IPS-NIHi7 (cell line): ENCODE data around the gene VPS41.

Experiments
- DNase-seq: peaks from one replicate; pipeline ENCODE4 v3.0.0; 2012; ENCODE audit warnings: mixed read lengths; ENCODE audit errors: extremely low spot score

The VPS41 gene

DNA sequence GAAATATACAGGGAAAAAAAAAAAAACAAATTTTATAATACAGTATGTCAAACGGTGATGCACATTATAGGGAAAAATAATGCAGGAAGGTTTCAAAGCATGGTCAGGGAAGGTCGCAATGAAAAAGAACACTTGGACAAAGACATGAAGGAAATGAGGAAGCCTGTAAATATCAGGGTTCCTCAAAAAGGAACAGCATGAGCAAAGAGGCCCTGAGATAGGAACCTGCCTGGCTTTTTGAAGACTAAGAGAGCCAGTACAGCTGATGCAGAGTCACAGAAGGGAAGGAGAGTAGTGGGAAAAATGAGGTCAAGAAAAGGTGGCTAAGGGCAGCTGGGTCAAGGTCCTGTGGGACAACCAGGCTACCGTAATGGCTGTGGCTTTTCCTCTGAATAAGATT is 1.9 kb downstream of the VPS41 start:
- DNase-seq, result no peak

DNA sequence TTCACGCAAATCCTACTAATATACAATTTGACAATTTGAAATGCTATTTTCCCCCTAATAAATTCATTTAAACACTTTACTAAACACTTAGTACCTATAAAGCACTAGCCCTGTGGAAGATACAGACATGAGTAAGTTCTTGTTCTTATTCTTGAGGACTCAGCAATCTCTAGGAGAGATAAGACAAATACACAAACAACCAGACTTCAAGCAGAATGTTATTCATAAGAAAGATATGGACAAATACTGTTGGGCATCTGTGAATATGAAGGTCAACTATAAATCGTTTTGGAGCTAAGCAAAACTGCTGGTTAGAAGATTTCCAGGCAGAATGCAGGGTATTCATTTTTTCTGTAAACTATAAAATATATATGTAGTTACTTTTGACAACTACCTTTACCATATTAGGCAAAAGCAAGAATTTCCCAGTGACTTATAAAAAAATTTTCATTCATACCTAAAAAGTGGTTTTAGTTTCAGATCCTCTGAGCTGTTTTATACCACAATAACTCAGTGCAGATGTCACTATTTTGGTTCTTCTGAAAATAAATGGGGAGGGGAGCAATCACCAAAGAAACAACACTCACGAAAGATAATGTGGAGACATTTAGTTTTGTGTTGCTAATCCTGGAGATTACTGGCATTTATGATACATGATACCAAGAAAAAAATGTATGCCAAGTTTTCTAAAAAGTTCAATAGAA is 3.8 kb downstream of the VPS41 start:
- DNase-seq, result no peak

DNA sequence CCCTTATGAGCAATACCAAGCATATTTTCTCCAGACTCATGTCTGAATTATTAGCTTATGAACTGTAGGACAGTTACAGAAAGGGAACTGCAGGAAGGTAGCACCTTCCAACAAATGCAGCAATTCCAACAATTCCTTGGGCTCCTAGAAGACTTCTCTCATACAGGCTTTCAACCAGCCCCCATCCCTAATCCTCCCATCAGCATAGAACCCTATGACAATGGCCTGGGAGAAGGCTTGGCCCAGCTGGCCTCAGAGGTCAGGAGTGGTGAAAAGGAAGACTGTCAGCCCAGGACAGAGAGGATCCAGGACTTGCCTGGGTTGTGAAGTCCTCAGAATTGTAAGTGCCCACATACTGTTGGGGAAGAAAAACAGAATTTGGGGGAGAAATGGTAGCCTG is 5.9 kb downstream of the VPS41 start:
- DNase-seq, result no peak

DNA sequence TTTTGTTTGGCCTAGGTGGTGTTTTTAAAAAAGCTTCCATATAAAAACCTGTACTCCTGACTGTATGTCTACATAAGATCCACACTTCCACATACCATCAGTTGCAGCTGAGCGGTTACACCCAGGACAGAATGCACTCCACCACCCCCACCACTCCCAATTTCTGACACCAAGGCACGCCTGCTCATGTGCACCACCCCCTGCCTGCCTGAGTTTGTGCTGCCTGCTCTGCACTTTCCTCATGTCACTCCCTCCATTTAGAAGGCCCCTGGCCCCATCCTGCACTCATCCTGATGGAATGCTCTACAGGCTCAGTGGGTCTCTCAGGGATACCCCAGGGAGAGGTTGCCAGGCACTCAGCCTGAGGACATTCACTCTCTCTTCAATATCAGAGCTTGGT is 6.5 kb downstream of the VPS41 start:
- no peak for DNase-seq

DNA sequence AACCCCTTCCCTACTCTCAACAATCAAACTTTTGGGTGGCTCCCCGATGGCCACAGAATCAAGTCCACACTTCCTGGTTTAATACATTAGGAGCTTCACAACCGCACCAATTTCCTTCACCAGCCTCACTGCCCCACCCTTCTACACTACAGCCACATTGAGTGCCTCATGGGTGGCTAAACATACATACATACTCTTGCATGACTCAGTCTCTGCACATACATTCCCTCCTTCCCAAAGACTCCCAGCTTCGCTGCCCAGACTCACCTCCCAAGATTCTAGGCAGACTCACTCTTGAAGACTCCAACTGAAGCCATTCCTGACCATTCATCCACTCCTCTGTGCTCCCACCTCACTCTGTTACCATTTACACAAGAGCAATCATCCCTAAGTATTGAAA is 15.9 kb downstream of the VPS41 start:
- no peak for DNase-seq

DNA sequence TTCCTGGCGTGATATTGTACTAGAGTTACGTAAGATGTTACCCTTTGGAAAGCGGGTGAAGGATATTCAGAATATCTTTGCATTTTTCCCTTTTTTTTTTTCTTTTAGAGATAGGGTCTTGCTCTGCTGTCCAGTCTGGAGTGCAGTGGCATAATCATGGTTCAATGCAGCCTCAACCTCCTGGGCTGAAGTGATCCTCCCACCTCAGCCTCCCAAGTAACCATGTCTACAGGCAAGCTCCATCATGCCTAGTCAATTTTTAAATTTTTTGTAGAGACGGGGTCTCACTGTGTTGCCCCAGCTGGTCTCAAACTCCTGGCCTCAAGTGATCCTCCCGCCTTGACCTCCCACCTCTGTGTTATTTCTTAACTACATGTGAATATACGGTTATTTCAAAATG is 18.4 kb downstream of the VPS41 start:
- no peak for DNase-seq

DNA sequence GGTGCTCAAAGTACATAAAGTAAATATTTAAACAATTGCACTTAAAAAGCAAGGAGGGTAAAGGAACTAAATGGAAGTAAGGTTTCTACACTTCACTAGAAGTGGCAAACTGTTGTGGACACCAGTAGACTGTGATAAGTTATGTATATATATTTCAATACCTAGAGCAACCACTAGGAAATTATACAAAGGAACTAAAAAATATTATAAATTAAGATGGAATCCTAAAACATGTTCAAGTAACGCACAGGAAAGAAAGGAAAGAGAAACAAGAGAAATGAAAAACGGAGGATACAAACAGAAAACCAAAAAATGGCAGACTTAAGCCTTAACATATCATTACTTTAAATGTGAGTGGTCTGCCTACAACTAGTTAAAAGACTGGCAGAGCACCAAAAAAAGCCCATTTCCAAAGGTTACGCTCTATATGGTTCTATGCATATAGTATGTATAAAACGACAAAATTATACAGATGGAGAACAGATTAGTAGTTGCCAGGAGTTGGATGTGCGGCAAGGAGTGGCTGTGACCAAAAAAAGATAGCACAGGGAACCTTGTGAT is 19.0 kb downstream of the VPS41 start:
- DNase-seq, result no peak

DNA sequence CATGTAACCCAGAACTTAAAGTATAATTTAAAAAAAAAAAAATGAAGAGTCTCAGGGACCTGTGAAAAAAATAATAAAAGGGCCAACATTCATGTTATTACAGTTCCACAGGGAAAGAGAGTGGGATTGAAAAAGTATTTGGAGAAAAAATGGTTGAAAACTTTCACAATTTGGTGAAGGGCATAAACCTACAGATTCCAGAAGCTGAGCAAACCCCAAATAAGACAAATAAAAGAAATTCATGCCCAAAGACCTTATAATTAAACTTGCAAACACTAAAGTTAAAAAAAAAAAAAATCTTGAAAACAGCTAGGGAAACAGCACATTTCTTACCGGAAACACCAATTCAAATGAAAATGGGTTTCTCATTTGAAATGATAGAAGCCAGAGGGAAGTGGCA is 19.9 kb downstream of the VPS41 start:
- no peak for DNase-seq

DNA sequence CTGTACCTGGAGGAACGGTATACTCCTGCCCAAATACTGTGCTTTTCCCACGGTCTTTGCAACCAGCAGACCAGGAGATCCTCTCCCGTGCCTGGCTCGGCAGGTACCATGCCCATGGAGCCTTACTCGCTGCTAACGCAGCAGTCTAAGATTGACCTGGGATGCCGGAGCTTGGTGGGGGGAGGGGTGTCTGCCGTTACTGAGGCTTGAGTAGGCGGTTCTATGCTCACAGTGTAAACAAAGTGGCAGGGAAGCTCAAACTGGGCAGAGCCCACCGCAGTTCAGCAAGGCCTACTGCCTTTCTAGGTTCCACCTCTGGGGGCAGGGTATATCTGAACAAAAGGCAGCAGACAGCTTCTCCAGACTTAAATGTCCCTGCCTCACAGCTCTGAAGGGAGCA is 22.7 kb downstream of the VPS41 start:
- DNase-seq, result no peak

DNA sequence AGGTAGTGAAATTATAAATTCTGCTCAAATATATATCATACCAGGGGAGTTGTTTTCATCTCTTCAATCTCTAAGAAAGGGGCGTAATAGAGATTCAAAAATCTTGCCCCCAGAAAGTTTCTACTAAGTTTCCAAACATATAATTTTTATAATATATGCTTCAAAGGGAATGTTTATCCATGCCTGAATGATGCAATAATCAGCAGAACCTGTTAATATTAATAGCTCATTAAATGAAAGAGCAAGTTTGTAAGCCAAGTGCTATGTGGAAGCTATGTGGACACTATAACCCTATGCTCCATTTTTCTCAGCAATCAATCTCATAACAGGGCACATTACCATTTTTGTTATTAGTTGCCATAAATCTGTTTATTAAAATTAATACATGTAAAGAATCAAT is 25.3 kb downstream of the VPS41 start:
- DNase-seq, result no peak

DNA sequence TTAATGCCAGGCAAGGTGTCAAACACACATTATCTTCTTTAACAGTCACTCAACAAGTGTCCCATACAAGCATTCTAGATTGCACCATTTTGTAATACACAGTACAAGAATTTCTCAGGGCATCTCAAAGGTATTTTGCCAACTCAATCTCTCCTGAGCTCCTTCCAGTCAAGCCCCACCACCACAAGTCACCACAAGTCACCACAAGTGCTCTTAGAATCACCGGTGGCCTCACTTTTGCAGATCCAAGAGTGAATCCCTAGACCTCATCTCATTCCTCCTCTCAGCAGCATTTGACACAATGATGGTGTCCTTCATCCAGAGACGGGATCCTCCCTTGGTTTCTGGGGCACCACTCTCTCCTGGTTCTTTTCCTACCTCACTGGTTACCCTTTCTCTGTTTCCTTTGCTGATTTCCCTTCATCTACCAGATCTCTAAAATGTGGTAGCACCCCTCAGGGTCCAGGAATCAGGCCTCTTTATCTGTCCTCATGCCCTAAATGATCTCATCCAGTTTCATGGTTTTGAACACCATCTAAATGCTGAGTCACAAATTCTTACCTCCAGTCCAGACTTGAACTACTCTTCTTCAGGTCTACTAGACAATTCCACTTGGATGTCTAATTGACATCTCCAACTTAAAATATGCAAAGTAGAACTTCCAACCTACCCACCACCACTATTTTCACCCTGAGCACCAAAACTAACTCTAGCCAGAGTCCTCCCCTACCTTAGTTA is 26.9 kb downstream of the VPS41 start:
- DNase-seq, result no peak

DNA sequence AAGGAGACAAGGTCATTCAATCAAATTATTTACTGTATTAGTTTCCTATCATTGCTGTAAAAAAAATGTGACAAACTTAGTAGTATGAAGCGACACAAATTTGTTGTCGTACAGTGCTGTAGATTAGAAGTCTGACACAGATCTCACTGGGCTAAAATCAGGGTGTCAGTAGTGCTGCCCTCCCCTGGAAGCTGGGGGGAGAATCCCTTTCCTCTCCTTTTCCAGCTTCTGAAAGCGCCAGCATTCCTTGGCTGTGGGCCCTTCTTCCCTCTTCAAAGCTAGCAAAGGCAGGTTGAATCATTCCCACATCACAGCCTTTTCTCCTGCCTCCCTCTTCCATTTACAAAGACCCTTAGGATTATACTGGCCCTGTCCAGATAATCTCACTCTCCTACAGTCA is 28.0 kb downstream of the VPS41 start:
- no peak for DNase-seq

DNA sequence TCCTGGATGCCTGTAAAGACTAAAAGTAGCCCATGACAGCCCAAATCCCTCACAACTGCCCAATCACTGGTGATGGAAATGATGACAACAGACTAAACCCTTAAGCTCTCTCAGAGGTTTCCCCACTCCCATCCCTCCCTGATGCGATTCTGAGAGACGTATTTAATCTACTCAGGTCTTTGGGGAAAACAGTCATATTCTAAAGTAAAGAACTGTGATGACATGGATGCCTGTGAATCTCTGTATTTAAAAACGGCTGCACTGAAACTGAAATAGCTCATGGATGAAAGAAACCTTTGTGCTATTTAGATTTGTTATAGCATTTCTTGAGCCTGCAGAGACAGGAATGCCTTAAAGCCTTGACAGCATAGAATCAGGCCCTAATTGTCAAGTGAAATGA is 28.5 kb downstream of the VPS41 start:
- no peak for DNase-seq

DNA sequence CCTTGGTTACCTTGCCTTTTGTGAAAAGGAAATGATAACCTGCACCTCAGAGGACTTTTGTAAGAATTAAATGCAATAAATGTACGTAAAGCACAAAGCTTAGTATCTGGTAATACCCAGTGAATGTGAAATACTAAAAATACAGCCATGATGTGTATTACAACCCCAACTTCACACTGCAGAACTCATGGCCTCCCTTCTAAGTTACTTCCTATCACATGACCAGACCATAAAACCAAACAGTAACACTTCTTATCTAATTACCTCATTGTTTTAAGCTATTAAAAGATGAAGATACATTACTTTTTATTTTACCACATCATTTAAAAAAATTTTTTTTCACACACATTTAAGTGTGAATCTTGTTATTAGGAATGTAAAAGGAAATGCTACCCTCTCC is 29.0 kb downstream of the VPS41 start:
- DNase-seq, result no peak

DNA sequence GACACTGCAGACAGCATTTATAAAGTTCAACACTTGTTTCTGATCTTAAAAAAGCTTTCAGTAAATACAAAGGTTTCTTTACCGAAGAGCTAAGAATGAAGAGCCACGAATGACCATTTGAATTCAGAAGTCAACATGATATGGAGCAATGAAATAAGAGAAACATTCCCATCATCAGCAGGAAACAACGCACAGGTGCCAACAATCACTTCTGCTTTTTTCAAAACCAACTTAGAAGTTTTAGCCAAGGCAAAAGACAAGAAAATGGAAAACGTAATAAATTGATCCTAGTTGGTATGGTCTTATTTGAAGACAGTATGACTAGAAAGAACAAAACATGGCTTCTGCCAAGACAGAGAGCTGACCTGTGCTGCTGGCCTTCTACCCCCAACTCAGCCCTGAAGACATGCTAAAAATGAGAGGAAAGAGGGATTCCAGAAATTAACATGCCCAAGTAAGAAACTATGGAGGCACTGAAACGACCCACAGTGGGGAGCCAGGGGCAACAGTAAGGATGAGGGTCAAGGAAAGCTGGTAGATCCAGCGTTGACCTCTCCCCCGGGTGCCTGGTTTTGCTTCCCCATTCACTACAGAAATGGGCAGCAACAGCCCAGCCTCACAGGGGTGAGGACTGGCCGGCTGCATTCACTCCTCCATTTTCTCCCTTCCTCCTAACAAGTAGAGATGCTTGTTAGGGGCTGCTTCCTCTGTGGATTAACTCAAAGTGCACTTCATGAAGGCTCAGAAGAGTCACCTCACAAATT is 30.1 kb downstream of the VPS41 start:
- no peak for DNase-seq

DNA sequence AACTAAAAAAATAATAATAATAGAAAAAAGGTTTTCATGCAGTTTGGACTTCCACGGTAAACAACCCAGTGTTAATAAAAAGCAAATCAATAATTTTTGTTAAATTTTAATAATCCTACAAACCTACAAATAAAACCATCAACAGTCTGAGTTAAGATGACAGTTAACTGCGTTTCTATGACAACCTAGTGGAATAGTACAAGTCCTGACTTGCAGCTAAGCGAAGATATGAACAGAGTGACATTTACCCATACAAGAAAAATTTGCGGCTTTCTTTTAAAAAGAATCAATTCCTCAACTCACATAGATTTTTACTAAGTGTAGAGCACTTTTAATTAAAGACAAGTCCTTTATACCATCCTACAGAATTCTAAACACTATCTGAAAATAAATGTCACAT is 35.6 kb downstream of the VPS41 start:
- no peak for DNase-seq

DNA sequence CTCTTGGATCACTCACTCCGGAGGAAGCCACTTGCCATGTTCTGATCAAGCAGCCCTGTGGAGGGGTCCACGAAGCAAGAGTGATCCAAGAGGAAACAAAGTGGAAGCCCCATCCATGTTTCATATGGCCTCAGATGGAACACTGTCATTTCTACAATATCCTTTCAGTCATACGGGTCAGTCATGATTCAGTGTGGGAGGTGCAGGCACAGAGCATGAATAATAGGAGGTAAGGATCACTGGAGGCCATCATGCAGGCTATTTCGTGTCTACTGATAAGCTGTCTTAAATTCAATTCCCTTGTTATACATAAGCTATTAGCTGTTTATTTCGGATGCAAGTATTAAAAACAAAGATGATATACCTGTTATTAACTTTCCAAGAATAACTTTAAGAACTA is 36.8 kb downstream of the VPS41 start:
- no peak for DNase-seq

DNA sequence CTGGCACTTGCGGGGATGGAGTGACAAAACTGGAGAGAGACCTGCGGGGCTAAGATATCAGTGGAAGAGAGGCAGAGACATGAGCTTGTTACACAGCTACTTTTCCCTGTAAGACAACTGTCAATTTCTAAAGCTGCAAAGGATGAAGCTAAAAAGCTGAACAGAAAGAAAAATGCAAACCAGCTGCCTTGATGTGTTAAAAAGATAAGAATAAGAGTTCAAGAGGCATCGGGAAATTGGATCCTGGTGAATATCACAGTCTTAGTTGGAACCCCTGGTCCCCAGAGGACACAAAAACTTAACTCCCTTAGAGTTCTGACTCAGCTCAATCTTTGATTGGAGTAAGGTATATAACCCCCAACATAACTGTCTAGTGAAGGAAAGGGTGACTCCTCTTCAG is 38.8 kb downstream of the VPS41 start:
- DNase-seq, result no peak

DNA sequence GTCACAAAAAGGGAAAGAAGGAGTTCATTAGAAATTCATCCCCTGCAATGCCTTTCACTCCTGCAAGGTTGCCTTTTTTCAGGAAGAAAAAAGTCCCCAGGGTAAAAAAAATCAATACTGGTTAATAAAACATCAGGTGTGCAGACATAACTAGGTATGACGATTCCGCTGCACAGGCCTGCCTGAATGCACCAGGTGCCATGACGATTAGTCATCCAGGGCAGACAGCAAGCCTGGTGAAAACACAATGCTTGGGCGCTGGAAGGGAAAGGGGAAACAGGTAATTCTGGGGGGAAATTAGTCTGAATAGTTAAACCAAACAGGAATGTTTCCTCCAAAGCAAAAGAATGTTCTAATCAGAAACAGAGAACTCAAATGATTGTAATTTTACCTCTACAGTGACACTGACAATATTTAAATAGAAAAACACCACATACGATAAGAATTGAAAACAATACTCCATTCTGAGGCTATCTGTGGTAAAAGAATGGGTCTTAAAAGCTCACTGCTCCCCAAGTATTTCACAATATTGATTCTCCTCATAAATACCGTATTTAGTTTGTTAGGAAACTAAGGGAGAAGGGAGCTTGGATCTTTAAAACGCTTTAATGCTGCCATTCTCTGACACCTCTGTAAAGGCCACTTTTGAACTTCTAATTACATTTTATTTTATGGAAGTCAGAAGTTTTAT is 45.2 kb downstream of the VPS41 start:
- peak; percentile 24 for DNase-seq

DNA sequence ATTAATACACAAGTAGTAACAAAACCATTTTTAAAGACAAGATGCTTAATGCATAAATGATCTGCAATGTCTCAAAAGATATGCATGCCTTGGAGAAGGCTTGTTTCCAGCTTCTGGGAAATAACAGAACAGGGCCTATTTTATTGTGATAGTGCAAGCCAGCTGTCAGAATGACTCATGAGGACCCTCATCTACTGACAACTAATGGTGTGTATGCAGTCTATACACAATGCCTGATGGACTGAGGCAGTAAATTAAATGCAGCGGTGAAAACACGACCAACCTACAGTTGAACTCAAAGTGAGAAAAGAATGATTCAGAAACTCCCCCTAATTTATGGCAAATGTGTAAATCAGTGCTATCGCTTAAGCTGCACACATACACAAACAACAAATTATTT is 46.3 kb downstream of the VPS41 start:
- DNase-seq, result no peak

DNA sequence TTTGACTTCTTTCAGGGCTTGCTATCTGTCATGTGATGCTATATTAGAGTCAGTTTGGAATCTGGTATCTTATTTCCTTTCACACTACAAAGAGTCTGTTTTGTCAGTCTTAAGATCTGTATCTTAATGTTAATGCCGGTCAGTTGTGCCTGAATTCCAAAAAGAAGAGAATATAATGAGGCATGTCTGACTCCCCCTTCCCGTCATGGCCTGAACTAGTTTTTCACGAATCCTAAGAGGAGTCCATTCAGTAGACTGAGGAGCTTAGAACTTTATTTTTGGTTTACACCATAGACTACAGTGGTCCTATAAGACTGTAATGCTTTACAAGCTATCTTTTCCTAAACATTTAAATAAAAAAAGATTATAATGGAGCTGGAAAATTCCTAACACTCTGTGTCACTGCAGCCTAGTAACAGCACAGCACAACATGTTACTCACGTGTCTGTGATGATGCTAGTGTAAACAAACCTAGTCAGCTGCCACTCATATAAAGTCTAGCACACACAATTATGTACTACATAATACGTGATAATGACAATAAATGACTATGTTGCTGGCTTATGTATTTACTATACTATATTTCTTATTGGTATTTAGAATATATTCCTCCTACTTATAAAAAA is 50.6 kb downstream of the VPS41 start:
- DNase-seq, result no peak

DNA sequence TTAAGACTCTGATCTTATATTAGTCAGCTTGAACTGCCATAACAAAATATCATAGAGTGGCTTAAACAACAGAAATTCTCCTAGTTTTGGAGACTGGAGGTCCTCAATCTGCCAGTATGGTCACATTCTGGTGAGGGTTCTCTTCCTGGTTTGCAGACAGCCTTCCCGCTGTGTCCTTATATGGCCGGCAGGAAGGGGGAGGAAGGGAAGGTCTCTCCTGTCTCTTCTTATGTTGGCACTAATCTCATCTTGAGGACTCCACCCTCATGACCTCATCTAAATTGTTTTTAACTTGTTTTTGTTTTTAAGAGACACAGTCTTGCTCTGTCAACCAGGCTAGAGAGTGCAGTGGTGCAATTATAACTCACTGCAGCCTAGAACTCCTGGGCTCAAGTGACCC is 53.1 kb downstream of the VPS41 start:
- DNase-seq, result no peak
